ENCODE results near the gene KRTAP12-1.

GRCh38 chr21:44650265-44650972, 31.5 kb downstream of the KRTAP12-1 start:
- no peak for TF ChIP-seq CTCF (conservative IDR thresholded peaks at IDR 0.05; ENCODE audit: low read depth, low read length)
- no peak for TF ChIP-seq EZH2 (IDR thresholded peaks at IDR 0.05; ENCODE audit: borderline replicate concordance, low read depth, low read length, poor library complexity, severe bottlenecking)
